HT1080 (cell line): ENCODE data around the gene FBXL7. TPM values are rescaled to one million over a fixed set of nuclear protein-coding genes. Genes with fewer than 3 reads are reported as not detected.

Experiments
- DNase-seq: peaks from one replicate; pipeline ENCODE4 v3.0.0-alpha.2; 2015; ENCODE audit warnings: low read depth
- total RNA-seq: library from RNA; depleted of rRNA; stranded (reverse); fragments of >200 nt; shearing (Covaris generic); gene quantifications from 2 replicates; pipeline ENCODE4 v1.2.3, GENCODE V29; 2014

FBXL7 gene
- total RNA-seq, 1 experiment from 2014 or later = 2.5 TPM

DNA sequence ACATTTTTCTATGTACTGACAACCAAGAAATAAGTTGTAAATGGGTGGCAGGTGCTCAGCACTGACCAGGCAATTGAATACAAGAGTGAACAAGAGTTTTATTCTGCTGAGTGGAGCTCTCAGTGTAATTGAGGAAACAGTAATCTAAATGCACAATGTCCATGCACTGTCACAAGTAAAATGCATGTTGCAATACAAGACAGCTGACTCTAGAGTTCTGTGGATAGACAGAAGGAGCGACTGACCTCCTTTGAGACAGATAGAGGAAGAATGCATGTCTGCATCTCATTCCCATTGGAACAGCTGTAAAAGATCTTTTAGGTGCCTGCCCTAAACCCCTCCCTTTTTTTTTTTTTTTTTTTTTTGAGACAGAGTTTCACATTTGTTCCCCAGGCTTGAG is 299.0 kb downstream of the FBXL7 start:
- DNase-seq = no peak

DNA sequence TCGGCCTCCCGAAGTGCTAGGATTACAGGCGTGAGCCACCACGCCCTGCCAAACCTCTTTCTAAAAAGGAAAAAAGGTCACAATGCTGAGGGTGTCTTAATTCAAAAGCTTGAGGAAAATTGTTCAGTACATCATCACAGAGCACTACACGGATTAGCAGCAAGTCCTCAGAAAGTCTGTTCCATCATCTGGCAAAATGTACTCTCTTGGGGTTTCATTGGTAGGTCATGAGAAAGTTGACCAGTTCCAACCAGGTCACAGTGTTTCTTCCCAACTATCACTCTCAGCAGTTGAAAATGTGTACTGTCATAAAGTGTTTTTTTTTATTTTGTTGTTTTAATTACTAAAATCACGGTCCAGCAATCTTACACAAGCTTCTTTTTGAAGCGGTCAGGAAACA is 299.6 kb downstream of the FBXL7 start:
- DNase-seq = no peak

DNA sequence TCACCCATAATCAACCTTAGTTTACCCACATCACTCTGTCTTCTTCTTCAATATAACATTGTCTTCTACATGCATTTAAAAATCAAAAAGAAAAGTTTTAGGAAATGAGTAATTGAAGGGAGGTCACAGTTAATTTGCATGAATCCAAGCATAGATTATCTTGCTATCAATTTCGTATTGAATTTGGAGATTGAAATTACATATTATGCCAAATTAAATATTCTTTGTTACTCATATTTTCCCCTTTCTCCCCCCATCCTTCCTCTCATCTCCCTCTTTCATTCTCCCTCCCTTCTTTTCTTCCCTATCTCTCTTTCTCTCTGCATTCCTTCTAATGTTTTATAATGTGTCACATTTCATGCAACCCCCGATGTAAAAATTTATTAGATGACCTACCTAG is 303.3 kb downstream of the FBXL7 start:
- DNase-seq = no peak

DNA sequence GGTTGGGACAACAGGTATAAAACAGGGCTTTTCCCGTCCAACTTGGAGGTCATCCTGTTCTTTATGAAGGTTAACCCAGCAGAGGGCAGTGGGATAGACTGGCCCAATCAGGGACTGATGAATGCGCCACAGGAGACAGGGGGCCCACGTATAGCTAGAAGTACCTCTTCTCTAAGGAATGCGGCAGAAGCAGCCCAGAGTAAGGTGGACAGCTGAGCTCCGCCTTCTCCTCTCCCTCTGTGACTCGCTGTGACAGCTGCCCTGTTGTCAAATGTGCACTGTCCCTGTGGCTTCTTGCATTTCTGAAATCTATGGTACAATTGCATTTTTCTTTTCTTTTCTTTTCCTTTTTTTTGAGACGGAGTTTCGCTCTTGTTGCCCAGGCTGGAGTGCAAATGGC is 306.6 kb downstream of the FBXL7 start:
- no peak for DNase-seq

DNA sequence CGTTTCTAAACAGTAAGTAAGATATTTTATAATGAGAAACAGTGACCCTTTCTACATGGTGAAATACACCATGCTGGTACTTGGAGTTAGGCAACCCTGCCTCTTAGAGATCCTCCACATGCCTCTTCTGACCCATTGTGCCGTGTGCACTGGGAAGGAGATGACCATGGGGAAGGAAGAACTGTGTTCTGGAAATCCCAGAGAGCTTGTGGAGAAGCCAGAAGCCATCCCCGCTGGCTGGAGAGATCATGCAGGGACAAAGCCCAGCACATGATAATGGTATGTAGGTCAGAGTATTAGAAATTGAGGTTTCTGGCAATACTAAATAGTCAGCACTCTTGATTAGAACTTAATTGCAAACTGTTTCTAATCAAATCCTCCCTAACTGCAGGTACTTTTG is 307.3 kb downstream of the FBXL7 start:
- DNase-seq = no peak

DNA sequence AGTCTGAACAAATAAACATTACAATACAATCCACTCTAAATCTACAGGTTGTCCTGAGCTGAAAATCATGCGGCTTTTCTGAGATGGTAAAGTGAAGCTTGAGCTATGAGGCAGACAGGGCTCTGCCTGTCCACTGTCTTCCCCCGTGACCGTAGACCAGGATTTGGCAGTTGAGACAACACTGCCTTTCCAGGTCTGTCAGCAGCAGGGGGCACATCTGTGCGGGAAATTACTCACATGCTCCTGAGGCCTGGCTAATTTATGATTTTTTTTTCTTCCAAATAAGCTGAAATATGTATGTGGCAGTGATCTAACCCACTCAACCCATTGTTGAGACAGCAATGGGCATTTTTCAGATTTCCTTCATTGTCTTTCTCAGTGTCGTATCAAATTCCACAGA is 307.9 kb downstream of the FBXL7 start:
- peak; percentile 62 for DNase-seq

DNA sequence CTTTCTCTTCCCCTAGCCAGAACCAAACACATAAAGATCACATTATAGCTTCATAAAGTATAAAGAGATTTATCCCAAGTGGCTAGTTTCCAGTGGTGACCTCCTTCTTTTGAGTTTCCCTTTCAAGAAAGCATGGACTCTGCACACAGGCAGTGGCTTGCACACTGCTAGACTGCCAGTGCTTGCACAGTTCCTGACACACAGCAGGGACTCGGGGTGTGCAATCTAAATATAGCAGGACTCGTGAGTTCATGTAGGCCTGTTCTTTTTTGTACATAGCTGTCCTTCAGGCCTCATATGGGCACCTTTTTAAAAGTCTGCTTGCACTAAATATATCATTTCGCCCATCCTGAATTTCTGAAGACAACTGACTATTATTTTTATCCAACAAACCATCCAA is 308.6 kb downstream of the FBXL7 start:
- no peak for DNase-seq

DNA sequence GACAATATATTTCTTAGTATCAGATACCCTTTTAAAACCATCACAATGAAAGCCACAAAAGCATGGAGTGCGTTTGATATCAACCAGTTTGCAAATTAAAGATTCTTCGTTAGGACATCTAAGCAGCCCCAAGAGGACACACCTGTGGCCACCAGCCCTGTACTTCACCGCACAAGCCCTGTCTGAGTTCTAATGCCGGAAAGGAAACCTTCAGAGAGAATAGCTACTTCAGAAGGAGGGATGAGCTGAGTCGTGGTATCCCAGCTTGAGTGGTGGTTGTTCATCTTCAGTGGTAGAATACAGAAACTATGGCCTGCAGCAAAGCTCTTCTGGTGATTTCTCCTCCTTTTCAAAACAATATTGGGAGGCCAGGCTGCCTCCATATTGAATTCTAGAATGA is 319.6 kb downstream of the FBXL7 start:
- DNase-seq = no peak

DNA sequence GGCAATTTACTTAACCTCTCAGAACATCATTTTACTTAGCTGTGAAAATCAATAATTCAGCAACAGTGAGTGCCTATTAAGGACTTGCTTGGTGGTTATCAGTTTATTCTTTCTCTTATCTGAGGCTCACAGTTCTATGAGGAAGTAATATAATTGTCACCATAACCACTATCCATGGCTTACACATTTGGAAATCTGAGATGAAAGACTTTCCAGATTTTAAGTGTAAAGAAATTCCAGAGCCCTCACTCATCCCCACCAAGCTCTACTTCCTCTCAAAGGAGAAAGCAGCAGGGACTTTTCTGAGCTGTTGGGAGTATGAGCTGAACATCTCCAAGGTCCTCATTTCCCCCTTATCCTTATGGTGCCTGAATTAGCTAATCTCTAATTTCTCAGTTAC is 321.5 kb downstream of the FBXL7 start:
- peak; percentile 73 for DNase-seq

DNA sequence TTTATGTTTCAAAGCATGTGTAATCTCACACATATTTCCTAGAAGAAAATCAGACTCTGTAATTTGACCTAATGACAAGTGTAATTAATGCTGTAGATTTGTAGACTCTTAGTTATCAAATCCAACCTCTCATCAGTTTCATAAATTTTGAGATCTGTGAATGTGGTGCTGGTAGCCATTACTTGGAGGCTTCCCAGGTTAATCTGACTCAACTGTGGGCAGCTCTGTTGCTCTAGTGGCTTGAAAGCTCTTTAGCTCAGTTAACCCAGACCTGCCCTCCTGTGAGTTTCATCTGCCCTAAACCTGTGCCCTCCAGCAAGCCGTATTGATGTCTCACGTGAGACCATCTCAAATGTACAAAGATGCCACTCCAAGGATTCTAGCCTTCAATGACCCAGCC is 323.4 kb downstream of the FBXL7 start:
- no peak for DNase-seq

DNA sequence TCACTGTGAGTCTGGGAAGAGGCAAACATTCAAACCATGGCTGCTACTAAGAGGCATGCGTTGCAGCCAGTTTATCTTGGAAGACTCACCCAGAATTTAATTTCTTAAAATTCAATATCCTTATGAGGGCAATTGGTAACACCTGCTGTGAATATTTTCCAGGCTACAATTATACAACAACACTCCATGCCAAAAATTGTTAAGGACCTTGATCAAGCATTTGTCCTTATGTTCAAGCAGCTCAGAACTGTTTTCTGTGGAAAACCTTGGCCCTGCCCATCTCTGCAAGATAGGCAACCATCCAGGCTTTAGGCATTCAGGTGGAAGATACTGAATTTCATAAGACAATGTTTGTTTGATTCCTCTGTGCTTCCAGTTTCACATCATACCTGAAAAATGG is 327.8 kb downstream of the FBXL7 start:
- DNase-seq = no peak

DNA sequence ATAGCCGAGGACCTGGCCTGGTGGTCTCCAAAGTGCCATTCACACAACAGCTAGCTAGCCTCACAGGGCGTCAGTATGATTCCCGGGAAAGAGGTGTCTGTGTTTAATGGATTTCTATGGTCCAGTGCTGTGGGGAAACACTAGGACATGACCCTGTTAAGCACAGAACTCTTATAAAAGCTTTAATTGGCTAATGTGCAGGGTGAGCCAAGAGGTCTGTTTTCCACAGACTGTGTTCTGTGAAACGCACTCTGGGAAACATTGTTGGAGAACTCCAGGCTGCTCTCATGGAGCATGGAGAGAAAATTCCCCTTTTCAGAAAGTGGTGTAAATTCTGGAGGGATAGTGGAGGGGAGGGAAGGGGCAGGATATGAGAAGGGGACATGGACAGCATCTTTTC is 331.4 kb downstream of the FBXL7 start:
- no peak for DNase-seq

DNA sequence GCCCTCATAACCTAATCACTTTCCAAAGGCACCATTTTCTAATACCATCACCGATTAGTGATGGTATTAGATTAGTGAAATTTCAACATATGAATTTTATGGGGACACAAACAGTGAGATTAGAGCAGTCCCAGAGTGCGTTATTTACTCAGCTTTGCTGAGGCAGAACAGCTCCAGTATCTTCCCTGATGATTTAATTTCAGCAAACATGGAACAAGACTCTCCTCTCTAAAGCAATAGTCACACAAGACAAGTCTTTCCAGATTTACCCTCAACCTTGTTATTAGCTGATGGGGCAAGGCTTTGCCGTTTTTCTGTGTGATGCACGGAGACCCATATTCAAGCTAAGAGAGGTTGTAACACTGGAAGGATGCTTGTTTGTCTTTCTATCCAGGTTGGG is 333.4 kb downstream of the FBXL7 start:
- no peak for DNase-seq

DNA sequence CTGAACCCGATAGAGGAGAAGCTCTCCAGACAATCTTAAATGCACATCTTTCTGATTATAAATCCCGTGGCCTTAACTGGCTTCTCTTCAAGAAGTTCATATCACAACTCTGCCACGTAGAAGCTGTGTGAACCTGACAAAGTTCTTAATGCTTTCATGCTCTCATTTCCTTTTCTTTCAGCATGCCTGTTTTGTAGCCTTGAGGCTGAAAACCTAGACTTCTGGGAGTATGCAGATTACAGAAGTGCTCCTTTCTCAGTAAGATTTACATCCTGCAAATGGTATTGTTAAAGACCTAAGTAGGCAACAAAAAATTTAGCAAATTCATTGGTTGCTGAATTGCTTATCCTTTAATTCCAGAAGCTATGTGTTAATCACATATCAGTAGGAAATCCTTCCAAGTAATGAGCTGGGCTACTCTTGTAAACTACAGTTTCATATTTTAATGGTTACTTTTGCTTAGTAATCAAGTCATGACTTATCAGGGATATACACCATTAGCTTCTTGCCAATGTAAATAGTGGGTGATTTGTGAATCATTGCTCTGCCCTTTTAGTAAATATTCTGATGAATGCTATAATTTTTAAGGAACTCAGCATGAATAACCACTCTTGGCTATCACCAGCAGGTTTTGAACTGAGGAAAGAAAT is 334.7 kb downstream of the FBXL7 start:
- peak; percentile 77 for DNase-seq

DNA sequence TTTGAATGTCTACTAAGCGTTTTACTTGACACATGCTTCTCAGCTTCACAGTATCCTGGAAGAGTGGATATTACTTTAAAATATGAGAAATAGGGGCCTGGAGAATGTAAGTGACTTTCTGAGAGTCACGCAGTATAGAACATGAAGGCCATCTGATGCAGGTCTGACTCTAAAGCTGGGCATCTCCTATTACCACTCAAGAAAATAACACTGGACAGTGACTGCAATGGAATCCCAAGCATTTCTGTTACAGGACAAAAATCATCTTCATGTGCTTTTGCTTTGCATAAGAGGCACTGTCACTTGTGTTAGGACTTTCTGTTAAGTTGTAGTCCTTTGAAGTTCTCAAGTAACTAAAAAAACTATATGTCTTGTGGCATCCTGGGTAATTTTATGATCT is 335.5 kb downstream of the FBXL7 start:
- no peak for DNase-seq

DNA sequence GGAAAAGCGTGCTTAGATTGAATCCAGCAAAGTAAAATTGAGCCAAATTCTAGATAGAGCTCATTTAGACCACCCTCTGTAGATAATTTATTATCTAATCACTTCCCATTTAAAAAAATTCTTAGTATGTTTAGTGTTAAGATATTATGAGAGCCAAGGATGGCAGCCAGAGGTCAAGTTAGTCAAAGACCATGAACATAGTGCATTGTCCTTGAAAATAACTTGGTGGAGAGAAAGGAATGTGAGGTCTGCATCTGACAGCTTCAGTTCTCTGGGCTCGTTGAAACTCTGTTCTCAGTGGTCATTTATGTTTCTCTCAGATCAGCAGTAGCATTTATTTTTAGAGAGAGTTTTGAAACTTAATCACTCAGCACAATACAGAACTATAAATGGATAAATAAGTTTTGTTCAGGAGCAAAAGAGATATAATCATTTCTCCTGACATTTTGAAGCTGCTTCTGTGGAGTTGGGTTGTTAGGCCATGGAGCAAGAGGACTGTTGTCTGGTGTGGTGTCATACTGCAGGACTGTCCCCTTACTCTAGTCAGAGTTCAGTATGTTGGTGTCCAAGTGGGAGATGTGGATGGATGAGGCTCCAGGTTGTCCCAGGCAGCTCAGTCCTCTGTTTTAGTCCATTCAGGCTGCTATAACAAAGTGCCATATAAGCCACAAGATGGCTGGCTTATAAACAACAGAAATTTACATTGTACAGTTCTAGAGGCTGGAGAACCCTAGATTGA is 337.7 kb downstream of the FBXL7 start:
- DNase-seq = no peak

DNA sequence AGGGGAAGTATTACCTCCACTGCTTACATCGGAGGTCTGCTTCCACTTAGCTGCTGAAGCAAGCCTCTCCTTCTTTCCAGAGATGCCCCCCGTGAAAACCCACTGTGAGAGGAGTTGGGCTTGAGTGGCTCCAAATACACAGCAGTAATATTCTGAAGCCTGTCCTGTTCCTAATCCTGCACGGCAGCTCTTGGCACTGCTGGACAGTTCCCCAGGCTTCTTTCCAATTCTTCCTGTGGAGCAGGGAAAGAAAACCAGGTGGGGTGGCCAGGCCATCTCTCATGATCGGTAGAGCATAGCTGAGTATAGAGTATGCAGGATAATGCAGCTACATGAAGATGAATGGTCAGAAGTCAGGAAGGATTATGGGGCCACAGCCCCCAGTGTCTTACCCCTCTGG is 344.3 kb downstream of the FBXL7 start:
- DNase-seq = no peak

DNA sequence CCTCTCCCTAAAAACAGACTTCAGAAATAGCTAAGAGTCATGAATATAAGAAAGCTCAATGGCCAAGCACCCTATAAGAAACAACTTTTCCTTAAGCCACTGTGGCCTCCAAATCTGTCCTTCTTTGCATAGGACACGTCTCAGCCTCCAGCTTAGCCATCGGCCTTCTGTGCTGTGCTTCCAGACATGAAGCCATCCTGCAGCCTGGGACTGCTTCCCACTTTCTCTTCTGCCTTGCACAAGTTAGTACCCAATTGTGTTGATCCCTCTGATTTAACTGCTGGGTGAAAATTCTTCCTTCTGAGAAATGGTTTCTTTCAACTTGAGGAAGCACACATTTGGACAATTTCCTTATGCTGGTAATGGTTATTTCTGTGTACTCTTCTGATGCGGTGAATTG is 344.9 kb downstream of the FBXL7 start:
- no peak for DNase-seq

DNA sequence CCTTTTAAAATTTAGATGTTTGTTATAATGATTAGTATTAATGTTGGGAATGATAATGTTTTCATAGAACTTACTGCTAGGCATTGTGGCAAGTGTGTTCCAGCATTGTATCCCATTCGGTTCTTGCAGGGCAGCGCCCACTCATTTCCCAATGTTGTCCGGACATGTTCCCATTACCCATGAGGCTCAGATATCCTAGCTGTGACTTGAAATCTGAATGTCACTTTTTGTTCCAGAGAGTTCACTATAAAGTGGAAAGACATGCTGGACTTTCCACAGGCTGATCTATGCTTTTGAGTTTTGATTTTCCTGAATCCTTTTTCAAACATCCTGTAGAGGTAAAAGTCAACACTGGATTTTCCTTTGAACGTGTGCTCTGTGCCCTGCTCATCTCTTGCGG is 350.6 kb downstream of the FBXL7 start:
- DNase-seq = no peak

DNA sequence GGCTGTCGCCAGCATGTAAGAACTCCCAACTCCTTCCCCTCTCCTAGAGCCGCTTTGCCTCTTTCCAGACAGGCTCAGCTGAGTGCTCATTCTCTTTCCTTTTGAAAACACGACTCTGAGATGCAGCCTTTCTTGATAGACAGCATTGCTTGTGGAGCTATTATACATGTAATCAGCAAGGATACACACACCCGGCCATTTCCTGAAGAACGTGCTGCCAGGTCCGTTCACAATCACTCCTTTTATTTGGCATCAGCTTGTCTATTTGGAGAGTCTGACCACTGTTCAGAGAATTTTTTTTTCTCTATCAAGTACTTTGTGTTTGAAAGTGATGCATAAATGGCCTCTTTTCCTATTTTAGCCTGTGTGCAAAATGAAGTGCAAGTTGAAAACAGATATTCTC is 351.0 kb downstream of the FBXL7 start:
- DNase-seq = no peak

DNA sequence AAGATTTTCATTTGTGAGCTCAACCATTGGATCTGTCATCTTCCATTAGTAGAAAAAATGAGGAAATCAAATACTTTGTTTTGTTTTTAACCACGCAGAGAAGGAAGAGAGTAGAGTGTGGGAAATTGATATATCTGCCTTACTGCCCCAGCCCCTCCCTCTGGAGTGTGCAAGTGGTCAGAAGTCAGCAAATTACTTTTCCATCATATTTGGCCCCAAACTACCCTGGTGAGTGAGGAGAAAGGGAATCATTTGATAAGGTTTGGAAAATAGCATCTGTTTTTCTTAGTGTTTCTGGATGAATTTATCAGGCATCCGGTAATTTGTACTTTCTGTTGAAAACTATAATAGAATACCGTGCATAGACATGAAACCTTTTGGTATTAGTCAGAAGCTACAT is 352.2 kb downstream of the FBXL7 start:
- no peak for DNase-seq

DNA sequence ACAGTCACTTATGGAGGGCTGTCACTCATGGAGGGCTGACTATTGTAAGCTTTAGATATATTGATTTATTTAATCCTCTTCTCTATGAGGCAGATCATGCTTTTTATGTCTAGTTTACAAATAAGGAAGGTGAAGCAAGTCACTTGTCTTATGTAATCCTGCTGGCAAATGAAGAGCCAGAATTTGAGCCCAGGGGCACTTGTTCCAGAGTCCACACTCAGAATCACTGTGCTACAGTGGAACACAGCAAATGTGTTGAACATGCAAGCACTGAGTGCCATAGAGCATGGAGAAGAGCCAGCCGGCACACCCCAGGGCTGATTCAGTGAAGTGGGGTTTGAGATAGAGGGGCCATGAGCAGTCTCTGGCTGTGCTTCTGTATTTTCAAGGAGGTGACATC is 353.0 kb downstream of the FBXL7 start:
- DNase-seq = no peak

DNA sequence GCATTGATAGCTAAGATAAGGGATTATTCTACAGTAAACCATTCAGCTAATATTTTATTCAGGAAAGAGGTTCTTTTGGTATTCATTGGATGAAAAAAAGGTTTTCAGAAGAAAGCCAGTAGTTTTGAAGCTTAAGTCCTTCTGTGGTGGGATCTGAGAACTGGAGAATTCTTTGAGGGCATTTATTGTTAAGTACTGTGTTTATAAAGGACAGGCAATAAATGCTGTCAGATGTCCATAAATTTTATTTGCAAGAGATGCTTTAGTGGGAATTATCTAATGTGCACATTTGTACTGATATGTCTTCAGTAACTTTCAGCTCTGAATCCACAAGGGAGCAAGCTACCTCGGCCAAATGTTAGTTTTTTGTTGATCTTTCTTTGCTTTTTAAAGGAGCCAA is 358.3 kb downstream of the FBXL7 start:
- no peak for DNase-seq
